DMS53 treated with DMSO at 0.1 percent for 48 hours (cell line): ENCODE measurements around the gene PCDHGA1.
"Not testable (repeated sequence)": the region's sequence is repeated elsewhere in the genome, so short reads cannot be mapped to it uniquely, and the experiment has no call there.

Experiments used
- DNase-seq: peaks from one replicate; lab custom pipeline; 2025; ENCODE audit not compliant: unreplicated experiment; lab: John Stamatoyannopoulos, UW

PCDHGA1 gene

DNA sequence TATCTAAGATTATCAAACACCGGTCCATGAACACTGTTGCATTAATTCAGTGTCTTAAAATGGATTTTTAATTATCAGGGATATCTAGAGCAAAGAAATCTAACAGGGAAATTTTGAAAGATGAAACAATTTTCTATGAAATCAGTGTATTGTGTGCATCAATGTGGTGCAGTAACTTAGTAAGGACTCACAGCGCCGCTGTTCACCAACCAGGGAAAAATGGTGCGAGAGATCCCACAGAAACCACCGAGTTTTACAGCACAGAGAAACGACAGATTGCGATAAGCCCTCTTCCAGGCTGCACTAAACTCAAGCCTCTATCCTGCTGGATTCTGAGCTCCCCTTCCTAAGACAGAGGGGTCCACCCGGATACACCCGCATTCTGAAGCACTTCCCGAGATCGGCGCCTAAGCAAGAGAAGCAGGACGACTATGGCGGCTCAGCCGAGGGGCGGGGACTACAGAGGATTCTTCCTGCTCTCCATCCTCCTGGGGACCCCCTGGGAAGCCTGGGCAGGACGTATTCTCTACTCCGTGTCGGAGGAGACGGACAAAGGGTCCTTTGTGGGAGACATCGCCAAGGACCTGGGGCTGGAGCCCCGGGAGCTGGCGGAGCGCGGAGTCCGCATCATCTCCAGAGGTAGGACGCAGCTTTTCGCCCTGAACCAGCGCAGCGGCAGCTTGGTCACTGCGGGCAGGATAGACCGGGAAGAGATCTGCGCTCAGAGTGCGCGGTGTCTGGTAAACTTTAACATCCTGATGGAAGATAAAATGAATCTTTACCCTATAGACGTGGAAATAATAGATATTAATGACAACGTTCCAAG, 52.4 kb downstream of the PCDHGA1 start, which contains the start of gene PCDHGA7:
TSS of gene PCDHGA7 (plus strand) at position 274 of the 826 bp plus-strand sequence. CDS start at position 432, 158 bp downstream.
- peak; percentile 24 for DNase-seq

DNA sequence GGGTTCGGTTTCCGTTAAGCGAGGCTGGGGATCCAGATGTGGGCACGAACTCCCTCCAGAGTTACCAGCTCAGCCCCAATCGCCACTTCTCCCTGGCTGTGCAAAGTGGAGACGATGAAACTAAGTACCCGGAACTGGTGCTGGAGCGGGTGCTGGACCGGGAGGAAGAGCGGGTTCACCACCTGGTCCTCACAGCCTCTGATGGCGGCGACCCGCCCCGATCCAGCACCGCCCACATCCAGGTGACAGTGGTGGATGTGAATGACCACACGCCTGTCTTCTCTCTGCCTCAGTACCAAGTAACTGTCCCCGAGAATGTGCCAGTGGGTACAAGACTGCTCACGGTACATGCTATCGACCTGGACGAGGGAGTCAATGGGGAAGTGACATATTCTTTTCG, 53.0 kb downstream of the PCDHGA1 start:
- DNase-seq = no peak

DNA sequence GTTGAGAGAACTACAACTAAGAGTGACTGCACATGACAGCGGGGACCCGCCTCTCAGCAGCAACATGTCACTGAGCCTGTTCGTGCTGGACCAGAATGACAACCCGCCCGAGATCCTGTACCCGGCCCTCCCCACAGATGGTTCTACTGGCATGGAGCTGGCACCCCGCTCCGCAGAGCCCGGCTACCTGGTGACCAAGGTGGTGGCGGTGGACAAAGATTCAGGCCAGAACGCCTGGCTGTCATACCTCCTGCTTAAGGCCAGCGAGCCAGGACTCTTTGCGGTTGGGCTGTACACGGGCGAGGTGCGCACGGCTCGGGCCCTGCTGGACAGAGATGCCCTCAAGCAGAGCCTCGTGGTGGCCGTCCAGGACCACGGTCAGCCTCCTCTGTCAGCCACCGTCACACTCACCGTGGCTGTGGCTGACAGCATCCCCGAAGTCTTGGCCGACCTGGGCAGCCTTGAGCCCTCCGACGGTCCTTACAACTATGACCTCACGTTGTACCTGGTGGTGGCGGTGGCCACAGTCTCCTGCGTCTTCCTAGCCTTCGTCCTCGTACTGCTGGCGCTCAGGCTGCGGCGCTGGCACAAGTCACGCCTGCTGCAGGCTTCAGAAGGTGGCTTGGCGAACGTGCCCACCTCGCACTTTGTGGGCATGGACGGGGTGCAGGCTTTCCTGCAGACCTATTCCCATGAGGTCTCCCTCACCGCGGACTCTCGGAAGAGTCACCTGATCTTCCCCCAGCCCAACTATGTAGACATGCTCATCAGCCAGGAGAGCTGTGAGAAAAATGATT, 54.4 kb downstream of the PCDHGA1 start:
- DNase-seq = no peak

DNA sequence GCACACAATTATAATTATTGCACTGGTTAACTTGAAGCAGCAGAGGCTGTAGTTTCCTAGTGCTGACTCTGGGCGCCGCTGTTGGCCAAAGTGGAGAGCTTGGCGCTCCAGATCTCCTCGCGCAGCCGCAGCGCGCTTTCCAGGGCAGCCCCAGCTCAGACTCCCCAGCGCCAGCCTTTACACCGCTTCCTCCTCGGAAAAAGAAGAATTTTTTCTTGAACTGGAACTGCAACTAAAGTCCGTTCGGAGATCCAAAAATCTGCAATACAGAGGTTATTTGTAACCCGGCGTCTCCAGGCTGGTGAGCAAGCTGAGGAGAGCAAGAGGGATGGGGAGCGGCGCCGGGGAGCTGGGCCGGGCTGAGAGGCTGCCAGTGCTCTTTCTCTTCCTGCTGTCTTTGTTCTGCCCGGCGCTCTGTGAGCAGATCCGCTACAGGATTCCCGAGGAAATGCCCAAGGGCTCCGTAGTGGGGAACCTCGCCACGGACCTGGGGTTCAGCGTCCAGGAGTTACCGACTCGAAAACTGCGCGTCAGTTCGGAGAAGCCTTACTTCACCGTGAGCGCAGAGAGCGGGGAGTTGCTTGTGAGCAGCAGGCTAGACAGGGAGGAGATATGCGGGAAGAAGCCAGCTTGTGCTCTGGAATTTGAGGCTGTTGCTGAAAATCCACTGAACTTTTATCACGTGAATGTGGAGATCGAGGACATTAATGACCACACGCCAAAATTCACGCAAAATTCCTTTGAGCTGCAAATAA, 57.4 kb downstream of the PCDHGA1 start, which contains the start of gene PCDHGB4:
TSS of gene PCDHGB4 (plus strand) at position 142 of the 755 bp plus-strand sequence. CDS start at position 329, 187 bp downstream.
- peak; percentile 59 for DNase-seq

DNA sequence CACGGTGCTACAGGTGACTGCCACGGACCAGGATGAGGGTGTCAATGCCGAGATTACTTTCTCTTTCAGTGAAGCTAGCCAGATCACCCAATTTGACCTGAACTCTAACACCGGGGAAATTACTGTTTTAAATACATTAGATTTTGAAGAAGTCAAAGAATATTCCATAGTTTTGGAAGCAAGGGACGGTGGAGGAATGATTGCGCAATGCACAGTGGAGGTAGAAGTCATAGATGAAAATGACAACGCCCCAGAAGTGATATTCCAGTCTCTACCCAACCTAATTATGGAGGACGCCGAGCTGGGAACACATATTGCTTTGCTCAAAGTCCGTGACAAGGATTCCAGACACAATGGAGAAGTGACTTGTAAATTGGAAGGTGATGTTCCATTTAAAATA, 58.3 kb downstream of the PCDHGA1 start:
- no peak for DNase-seq

DNA sequence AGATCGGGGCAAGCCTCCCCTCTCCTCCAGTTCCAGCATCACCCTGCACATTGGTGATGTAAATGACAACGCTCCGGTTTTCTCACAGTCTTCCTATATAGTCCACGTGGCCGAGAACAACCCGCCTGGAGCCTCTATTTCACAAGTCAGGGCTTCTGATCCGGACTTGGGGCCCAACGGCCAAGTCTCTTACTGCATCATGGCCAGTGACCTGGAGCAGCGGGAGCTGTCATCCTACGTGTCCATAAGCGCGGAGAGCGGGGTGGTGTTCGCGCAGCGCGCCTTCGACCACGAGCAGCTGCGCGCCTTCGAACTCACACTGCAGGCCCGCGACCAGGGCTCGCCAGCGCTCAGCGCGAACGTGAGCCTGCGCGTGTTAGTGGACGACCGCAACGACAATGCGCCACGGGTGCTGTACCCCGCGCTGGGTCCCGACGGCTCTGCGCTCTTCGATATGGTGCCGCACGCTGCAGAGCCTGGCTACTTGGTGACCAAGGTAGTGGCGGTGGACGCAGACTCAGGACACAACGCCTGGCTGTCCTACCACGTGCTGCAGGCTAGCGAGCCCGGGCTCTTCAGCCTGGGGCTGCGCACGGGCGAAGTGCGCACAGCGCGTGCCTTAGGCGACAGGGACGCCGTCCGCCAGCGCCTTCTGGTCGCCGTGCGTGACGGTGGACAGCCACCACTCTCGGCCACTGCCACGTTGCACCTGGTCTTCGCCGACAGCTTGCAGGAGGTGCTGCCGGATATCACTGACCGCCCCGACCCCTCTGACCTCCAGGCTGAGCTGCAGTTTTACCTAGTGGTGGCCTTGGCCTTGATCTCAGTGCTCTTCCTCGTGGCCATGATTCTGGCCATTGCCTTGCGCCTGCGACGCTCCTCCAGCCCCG, 59.1 kb downstream of the PCDHGA1 start:
- no peak for DNase-seq

DNA sequence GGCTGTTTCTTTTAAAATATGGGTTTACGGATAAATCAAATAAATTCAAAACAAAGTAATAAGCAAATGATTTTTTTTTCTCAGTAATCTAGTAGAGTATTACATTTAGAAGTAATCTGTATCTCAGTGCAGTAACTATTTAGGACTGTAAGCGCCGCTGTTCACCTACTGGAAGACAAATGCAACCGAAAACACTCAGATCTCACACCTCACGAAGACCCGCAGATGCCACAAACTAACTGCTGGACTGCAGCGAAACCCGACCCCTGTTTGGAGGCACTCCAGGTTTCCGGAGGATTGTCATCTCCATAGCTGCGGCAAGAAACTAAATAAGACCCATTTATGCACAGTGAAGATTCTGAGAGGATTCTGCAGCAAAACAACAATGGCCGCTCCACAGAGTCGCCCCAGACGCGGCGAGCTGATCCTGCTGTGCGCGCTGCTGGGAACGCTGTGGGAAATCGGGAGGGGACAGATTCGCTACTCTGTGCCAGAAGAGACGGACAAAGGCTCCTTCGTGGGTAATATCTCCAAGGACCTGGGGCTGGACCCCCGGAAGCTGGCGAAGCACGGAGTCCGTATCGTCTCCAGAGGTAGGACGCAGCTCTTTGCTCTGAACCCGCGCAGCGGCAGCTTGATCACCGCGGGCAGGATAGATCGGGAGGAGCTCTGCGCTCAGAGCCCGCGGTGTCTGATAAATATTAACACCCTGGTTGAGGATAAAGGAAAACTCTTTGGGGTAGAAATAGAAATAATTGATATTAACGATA, 62.3 kb downstream of the PCDHGA1 start, which contains the start of gene PCDHGA8:
TSS of gene PCDHGA8 (plus strand) at position 205 of the 770 bp plus-strand sequence. CDS start at position 386, 181 bp downstream.
- no peak for DNase-seq

DNA sequence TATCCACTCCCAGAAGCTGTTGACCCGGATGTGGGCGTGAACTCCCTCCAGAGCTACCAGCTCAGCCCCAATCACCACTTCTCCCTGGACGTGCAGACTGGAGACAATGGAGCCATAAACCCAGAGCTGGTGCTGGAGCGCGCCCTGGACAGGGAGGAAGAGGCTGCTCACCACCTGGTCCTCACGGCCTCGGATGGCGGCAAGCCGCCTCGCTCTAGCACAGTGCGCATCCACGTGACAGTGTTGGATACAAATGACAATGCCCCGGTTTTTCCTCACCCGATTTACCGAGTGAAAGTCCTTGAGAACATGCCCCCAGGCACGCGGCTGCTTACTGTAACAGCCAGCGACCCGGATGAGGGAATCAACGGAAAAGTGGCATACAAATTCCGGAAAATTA, 63.0 kb downstream of the PCDHGA1 start:
- DNase-seq = no peak

DNA sequence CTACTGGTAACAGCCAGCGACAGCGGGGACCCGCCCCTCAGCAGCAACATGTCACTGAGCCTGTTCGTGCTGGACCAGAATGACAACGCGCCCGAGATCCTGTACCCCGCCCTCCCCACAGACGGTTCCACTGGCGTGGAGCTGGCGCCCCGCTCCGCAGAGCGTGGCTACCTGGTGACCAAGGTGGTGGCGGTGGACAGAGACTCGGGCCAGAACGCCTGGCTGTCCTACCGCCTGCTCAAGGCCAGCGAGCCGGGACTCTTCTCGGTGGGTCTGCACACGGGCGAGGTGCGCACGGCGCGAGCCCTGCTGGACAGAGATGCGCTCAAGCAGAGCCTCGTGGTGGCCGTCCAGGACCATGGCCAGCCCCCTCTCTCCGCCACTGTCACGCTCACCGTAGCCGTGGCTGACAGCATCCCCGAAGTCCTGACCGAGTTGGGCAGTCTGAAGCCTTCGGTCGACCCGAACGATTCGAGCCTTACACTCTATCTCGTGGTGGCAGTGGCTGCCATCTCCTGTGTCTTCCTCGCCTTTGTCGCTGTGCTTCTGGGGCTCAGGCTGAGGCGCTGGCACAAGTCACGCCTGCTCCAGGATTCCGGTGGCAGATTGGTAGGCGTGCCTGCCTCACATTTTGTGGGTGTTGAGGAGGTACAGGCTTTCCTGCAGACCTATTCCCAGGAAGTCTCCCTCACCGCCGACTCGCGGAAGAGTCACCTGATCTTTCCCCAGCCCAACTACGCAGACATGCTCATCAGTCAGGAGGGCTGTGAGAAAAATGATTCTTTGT, 64.3 kb downstream of the PCDHGA1 start:
- DNase-seq = not testable (repeated sequence)

DNA sequence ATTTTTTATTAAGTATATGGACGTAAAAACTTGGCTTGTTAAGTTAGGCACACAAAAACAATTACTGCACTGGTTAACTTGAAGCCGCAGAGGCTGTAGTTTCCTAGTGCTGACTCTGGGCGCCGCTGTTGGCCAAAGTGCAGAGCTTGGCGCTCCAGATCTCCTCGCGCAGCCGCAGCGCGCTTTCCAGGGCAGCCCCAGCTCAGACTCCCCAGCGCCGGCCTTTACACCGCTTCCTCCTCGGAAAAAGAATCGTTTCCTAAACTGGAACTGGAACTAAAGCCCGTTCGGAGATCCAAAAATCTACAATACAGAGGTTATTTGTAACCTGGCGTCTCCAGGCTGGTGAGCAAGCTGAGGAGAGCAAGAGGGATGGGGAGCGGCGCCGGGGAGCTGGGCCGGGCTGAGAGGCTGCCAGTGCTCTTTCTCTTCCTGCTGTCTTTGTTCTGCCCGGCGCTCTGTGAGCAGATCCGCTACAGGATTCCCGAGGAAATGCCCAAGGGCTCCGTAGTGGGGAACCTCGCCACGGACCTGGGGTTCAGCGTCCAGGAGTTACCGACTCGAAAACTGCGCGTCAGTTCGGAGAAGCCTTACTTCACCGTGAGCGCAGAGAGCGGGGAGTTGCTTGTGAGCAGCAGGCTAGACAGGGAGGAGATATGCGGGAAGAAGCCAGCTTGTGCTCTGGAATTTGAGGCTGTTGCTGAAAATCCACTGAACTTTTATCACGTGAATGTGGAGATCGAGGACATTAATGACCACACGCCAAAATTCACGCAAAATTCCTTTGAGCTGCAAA, 67.6 kb downstream of the PCDHGA1 start, which contains the start of gene PCDHGB5:
TSS of gene PCDHGB5 (plus strand) at position 192 of the 796 bp plus-strand sequence. CDS start at position 373, 181 bp downstream.
- not testable (repeated sequence) for DNase-seq

DNA sequence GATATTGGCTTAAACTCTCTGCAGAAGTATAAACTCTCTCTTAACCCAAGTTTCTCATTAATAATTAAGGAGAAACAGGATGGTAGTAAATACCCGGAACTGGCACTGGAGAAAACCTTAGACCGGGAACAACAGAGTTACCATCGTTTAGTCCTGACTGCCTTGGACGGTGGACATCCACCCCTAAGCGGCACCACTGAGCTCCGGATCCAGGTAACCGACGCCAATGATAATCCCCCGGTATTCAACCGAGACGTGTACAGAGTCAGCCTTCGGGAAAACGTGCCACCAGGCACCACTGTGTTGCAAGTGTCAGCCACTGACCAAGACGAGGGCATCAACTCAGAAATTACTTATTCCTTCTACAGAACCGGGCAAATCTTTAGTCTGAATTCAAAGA, 68.3 kb downstream of the PCDHGA1 start:
- DNase-seq = no peak

DNA sequence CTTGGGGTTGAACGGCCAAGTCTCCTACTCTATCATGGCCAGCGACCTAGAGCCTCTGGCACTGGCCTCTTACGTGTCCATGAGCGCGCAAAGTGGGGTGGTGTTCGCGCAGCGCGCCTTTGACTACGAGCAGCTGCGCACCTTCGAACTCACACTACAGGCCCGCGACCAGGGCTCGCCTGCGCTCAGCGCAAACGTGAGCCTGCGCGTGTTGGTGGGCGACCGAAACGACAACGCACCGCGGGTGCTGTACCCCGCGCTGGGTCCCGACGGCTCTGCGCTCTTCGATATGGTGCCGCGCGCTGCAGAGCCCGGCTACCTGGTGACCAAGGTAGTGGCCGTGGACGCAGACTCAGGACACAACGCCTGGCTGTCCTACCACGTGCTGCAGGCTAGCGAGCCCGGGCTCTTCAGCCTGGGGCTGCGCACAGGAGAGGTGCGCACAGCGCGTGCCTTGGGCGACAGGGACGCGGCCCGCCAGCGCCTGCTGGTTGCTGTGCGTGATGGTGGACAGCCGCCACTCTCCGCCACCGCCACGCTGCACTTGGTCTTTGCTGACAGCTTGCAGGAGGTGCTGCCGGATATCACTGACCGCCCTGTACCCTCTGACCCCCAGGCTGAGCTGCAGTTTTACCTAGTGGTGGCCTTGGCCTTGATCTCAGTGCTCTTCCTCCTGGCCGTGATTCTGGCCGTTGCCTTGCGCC, 69.4 kb downstream of the PCDHGA1 start:
- DNase-seq = no peak

DNA sequence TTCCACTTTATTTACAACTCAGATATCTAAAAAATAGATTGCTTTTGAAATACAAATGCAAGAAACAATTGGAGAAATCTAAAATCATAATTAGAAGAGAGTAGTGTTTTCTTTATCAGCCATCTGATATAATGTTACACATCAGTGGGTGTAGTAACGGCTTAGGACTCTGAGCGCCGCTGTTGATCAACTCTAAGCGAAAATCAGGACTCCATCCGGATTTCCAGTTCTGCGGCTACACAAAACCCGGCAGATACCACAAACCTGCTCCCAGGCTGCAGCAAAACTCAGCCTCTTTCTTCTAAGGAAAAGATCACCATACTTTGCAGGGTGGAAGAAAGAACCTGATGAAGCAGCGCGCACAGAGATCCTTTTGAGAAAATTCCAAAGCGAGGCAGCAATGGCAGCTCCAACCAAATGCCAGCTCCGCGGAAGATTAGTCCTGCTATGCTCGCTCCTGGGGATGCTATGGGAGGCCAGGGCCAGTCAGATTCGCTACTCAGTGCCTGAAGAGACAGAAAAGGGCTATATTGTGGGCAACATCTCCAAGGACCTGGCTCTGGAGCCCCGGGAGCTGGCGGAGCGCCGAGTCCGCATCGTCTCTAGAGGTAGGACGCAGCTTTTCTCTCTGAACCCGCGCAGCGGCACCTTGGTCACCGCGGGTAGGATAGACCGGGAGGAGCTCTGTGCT, 72.4 kb downstream of the PCDHGA1 start, which contains the start of gene PCDHGA9:
TSS of gene PCDHGA9 (plus strand) at position 226 of the 691 bp plus-strand sequence. CDS start at position 401, 175 bp downstream.
- DNase-seq = peak; percentile 9

DNA sequence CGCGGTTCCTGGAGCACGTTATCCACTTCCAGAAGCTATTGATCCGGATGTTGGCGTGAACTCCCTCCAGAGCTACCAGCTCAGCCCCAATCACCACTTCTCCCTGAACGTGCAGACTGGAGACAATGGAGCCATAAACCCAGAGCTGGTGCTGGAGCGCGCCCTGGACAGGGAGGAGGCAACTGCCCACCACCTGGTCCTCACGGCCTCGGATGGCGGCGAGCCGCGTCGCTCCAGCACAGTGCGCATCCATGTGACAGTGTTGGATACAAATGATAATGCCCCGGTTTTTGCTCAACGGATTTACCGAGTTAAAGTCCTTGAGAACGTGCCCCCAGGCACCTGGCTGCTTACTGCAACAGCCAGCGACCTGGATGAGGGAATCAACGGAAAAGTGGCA, 73.1 kb downstream of the PCDHGA1 start:
- DNase-seq = no peak

DNA sequence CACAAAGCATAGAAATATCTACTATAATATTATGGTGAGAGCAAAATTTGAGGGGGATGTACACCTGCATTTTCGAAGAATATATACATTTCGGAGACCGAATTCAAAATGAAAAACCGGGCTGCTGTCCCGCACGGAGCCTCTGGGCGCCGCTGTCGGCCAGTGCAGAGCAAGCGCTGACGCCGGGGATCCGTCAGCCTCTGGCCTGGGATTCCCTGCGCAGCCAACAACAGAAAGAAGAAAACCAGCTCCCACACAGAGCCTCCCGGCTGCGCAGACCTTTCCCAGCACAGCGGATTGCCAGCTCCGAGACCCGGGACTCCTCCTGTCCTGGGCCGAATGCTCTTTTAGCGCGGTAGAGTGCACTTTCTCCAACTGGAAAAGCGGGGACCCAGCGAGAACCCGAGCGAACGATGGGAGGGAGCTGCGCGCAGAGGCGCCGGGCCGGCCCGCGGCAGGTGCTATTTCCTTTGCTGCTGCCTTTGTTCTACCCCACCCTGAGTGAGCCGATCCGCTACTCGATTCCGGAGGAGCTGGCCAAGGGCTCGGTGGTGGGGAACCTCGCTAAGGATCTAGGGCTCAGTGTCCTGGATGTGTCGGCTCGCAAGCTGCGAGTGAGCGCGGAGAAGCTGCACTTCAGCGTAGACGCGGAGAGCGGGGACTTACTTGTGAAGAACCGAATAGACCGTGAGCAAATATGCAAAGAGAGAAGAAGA, 77.6 kb downstream of the PCDHGA1 start, which contains the start of gene PCDHGB6:
TSS of gene PCDHGB6 (plus strand) at position 232 of the 716 bp plus-strand sequence. CDS start at position 414, 182 bp downstream.
- DNase-seq = peak; percentile 13
